Ovary (tissue), 3 donors: ENCODE measurements around the gene BMPER.

Experiments used
- EP300 ChIP-seq: sonication (generic); formaldehyde crosslinking; IDR thresholded peaks from one replicate; pipeline ENCODE4 v1.6.1; 2017; ENCODE audit warnings: antibody characterized with exemption
- POLR2A ChIP-seq: fragments of 450-650 bp; IDR thresholded peaks from one replicate; pipeline ENCODE4 v1.6.1; 2017; ENCODE audit warnings: antibody characterized with exemption, mild to moderate bottlenecking, moderate library complexity
- TF ChIP-seq, protein P1 (sequence below), 3 donors: fragments of 450-650 bp in 2 of 3; fragments of 200-600 bp in 1 of 3; IDR thresholded peaks; one replicate each; pipeline versions ENCODE4 v1.5.1 to v1.8.0; 2016 to 2022; ENCODE audit warnings: antibody characterized with exemption in 3 of 3, mild to moderate bottlenecking in 1 of 3
- donor health status: DM: no; HTN: no; CAD: no.

DNA sequence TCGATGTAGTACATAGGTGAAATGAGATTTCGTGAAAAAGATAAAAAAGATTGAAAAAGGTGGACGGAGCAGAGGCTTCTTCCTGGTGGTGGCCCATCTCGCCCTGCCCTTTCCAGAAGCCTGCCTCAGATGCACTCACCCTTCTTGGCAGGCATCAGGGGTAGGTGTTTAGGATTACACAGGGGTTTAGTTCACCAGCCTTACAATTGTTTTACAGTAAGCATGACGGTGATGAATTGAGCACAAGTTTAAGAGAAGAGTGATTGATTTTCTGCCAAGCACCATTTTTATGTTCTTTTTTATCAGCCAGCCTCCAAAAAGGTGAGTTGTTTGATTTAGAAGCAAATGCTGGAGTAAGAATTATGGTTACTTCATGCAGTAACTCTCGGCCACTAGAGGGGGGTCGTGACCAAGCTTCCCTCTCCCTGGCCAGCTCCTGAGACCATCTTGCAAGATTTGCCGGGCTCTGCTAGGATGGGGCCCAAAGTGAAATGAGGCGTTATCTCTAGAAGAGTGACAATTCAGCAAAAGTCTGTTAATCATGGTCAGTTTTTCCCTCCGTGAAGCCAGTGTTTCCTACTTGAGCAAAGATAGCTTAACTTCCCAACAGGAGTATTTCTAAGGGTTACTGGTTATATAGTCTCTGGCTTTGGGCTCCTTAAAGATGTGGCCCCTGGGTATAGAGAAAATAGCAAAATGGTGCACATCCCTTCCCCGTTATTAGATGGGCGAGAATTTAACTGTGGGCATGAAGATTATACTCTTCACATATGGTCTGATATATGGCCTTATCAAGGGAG, 228.8 kb downstream of the BMPER start:
- no peak for TF ChIP-seq POLR2A
- TF ChIP-seq, protein P1, sequence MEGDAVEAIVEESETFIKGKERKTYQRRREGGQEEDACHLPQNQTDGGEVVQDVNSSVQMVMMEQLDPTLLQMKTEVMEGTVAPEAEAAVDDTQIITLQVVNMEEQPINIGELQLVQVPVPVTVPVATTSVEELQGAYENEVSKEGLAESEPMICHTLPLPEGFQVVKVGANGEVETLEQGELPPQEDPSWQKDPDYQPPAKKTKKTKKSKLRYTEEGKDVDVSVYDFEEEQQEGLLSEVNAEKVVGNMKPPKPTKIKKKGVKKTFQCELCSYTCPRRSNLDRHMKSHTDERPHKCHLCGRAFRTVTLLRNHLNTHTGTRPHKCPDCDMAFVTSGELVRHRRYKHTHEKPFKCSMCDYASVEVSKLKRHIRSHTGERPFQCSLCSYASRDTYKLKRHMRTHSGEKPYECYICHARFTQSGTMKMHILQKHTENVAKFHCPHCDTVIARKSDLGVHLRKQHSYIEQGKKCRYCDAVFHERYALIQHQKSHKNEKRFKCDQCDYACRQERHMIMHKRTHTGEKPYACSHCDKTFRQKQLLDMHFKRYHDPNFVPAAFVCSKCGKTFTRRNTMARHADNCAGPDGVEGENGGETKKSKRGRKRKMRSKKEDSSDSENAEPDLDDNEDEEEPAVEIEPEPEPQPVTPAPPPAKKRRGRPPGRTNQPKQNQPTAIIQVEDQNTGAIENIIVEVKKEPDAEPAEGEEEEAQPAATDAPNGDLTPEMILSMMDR (IDR thresholded peaks at IDR 0.05) = peak; percentile 39 to 51 (median 42)
- no peak for TF ChIP-seq EP300
